Calu3 (cell line): Measurements from ENCODE around the gene CLIC5. TPM values are rescaled to one million over a fixed set of nuclear protein-coding genes. Genes with fewer than 3 reads are reported as not detected.

Experiments used
- BruUV-seq: library from RNA; stranded (reverse); fragments of 400-500 nt; replicated peaks from 2 replicates; lab custom pipeline; 2021; lab: Mats Ljungman, UMichigan
- CTCF ChIA-PET: fragments of 300-600 bp; sonication (Branson Sonifier 250); formaldehyde crosslinking; loops from one replicate; lab custom pipeline; 2022; ENCODE audit warnings: antibody characterized with exemption; lab: Charles Lee
- DNase-seq: peaks from one replicate; pipeline ENCODE4 v3.0.0; 2022
- H3K27ac Mint-ChIP-seq: one replicate; pipeline ENCODE4 v1.8.0; 2022; ENCODE audit warnings: mixed read lengths; ENCODE audit not compliant: unreplicated experiment
- H3K27me3 Mint-ChIP-seq: one replicate; pipeline ENCODE4 v1.8.0; 2022; ENCODE audit warnings: mixed read lengths; ENCODE audit not compliant: unreplicated experiment
- H3K36me3 Mint-ChIP-seq: one replicate; pipeline ENCODE4 v1.8.0; 2022; ENCODE audit warnings: mild to moderate bottlenecking, moderate library complexity, mixed read lengths; ENCODE audit not compliant: insufficient read depth, unreplicated experiment
- H3K4me1 Mint-ChIP-seq: one replicate; pipeline ENCODE4 v1.8.0; 2022; ENCODE audit warnings: mild to moderate bottlenecking, low read depth, mixed read lengths; ENCODE audit not compliant: unreplicated experiment
- H3K4me3 Mint-ChIP-seq: one replicate; pipeline ENCODE4 v1.8.0; 2022; ENCODE audit warnings: mild to moderate bottlenecking, low read depth, moderate library complexity, mixed read lengths; ENCODE audit not compliant: unreplicated experiment
- H3K9me3 Mint-ChIP-seq: one replicate; pipeline ENCODE4 v1.8.0; 2022; ENCODE audit warnings: low read depth, mixed read lengths; ENCODE audit not compliant: unreplicated experiment
- CTCF ChIP-seq: fragments of 200-600 bp; IDR thresholded peaks from one replicate; pipeline ENCODE4 v1.8.0; 2022; ENCODE audit warnings: antibody characterized with exemption; ENCODE audit not compliant: unreplicated experiment
- intact Hi-C: fragments of 100-400 bp; cut with micrococcal nuclease; formaldehyde crosslinking; loops from one replicate; pipeline ENCODE4 v1.10.0; 2022; ENCODE audit not compliant: unreplicated experiment
- total RNA-seq: library from RNA; stranded (reverse); gene quantifications from 2 replicates; pipeline ENCODE4 v1.2.3, GENCODE V29; 2022

CLIC5 gene
- total RNA-seq, 1 experiment from 2014 or later: 3.3 TPM

DNA sequence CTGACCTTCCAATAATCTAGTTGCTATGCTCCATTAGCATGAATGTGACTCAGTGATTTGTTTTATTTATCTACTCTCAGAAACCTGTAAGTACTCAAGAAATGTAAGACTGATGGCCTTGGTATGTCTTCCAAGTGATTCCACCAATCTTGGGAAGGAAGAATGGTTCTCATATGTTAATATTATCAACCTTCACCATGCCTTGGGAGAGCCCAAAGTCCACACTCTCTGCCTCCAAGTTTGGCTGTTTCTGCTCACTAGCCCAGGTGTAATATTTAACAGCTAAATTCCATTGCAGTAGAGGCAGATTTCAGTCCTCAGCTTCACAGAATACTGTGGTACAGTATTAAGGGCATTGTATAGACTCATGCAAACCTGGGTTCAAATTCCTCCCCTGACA is 51.8 kb downstream of the CLIC5 start:
- CTCF ChIA-PET: no interaction called here
- no peak overlapping the region for H3K27ac Mint-ChIP-seq

GRCh38 chr6:45961125-45961524 is 54.5 kb downstream of the CLIC5 start:
- Mint-ChIP-seq H3K4me3 (no peak overlapping the region), H3K9me3 (no peaks in the 10 kb centered on the region), H3K27me3 (no peaks in the 10 kb centered on the region), H3K4me1 (peaks cover 14% of the 10 kb centered on the region), H3K27ac (no peak overlapping the region), H3K36me3 (no peaks in the 10 kb centered on the region)
- no TSS peak for BruUV-seq
- intact Hi-C loops: no loop called here
- TF ChIP-seq CTCF: no peak
- no peak for DNase-seq
- CTCF ChIA-PET: no interaction called here

More for the DNA sequence above, 51.8 kb downstream of the CLIC5 start:
- H3K27me3 Mint-ChIP-seq: no peaks in the 10 kb centered on the region
- no peak overlapping the region for H3K4me3 Mint-ChIP-seq
- peaks cover 17% of the 10 kb centered on the region for H3K4me1 Mint-ChIP-seq
- intact Hi-C loops: no loop called here
- no peaks in the 10 kb centered on the region for H3K9me3 Mint-ChIP-seq
- TF ChIP-seq CTCF: no peak
- no TSS peak for BruUV-seq
- no peaks in the 10 kb centered on the region for H3K36me3 Mint-ChIP-seq
- no peak for DNase-seq

DNA sequence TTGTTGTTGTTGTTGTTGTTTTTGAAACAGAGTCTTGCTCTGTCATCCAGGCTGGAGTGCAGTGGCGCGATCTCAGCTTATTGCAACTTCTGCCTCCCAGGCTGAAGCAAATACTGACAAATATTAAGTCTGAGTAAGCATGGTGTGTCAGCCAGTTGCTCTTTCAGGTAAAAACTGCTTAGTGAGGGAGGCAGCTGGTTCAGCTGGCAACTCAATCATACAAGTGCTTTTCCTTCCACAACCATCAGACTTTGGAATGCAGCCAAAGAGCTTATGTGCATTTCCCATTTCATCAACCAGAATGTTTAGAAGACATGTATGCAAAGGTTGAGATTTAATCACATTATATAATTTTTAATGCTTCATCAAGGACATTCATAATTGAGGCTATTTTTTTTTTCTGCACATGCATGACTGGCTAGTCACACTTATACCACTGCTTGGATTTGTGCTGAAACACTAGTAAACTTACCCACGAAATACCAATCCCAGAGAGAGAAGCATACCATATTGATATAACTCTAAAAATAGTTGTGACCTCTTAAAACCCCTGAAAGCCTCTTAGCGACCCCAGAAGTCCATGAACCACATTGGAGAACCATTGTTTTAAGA is 56.0 kb downstream of the CLIC5 start:
- no peaks in the 10 kb centered on the region for H3K27me3 Mint-ChIP-seq
- H3K36me3 Mint-ChIP-seq: no peaks in the 10 kb centered on the region
- no peak overlapping the region for H3K27ac Mint-ChIP-seq
- TF ChIP-seq CTCF: no peak
- H3K9me3 Mint-ChIP-seq: no peaks in the 10 kb centered on the region
- CTCF ChIA-PET: no interaction called here
- no peaks in the 10 kb centered on the region for H3K4me1 Mint-ChIP-seq
- DNase-seq: no peak
- BruUV-seq: no TSS peak
- intact Hi-C loops: no loop called here
- H3K4me3 Mint-ChIP-seq: no peak overlapping the region

GRCh38 chr6:45956663-45957062 is 59.0 kb downstream of the CLIC5 start:
- no TSS peak for BruUV-seq
- no peaks in the 10 kb centered on the region for H3K27me3 Mint-ChIP-seq
- TF ChIP-seq CTCF: no peak
- CTCF ChIA-PET: no interaction called here
- H3K4me3 Mint-ChIP-seq: no peak overlapping the region
- DNase-seq: no peak
- peaks cover 5% of the 10 kb centered on the region for H3K4me1 Mint-ChIP-seq
- H3K36me3 Mint-ChIP-seq: no peaks in the 10 kb centered on the region
- H3K9me3 Mint-ChIP-seq: no peaks in the 10 kb centered on the region
- intact Hi-C loops: no loop called here
- H3K27ac Mint-ChIP-seq: no peak overlapping the region
